ENCODE measurements around the gene BLM.

BLM gene

DNA sequence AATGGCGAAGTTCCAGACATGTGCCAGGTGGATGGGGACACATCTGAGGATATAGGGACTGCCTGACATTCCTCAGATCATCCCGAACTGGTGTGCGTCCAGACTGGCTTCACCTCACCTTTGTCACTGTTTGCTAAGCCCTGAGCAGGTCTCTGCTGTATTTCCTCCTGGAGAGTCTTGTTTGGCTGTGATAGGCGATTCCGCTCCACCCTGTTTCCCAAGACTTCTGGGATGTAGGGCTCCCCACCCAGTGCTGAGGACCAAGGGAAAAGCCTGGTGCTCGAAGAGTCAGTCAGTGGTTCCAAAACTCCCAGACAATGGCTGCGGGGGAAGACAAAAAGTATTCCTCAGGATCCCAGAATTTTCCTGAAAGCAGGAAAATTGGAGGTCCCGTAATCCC lies 140.2 kb downstream of the BLM start:
- no peak for DNase-seq

DNA sequence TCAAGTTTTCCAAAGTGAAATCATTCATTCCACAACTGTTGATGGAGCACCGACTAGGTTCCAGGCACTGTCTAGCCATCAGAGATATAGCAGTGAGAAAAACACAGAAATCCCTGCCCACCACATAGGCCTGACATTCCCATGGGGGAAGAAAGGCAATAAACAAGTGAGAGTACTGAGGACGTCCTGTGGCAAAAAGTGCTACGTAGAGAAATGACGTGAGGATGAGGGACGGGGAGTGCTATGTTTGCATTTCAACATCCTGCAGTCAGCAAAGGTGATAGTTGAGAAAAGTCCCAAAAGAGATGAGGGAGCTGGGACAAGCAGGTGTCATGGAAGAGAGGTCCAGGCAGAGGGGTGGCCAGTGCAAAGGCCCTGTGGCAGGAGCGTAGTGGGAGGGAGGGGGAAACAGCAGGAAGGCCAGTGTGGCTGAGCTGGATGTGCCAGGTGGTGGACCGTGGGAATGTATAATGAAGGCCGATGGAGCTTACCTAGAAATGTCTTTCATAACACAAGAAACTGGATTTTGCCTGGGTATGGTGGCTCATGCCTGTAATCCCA lies 140.8 kb downstream of the BLM start:
- DNase-seq = no peak

DNA sequence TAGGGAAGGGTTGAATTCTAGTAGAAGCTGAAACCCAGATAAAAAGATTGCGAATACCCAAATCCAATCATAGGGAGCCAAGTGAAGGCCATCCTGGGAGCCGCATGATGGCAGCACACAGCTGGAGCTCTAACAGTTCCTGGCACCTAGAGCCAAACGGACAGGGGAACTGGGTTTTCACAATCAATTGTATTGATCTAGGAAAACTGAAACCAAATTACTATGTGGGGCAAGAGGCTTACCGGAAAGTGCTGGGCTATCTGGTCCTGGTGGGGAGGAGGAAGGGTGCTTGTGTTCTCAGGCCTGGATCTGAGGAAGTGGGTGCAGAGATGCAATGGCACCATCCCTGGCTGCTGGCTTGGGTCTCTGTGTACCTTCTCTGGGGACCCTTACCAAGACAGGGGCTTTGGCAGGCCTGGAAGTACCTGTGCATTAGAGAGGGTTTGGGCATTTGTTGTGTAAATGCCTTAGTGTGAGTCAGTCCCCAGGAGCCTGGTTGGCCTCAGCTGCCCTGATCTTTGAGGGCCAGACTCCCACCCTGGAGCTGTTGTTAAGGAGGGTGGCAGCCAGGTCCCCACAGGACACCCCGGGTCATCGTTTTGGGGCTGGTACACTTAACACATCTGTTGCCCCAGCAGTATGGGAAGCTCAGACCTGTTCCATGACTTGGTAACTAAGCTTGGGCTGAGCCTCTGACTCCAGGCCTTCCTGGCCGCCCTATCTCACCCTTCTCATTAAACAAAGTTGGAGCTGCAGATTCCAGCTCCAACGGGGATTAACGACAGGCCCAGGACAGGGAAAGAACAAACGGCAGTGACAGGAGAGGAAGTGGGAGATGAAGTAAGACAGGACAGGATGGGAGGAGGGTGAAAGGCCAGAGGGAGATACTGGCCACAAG lies 142.3 kb downstream of the BLM start:
- DNase-seq = peak; percentile 30

DNA sequence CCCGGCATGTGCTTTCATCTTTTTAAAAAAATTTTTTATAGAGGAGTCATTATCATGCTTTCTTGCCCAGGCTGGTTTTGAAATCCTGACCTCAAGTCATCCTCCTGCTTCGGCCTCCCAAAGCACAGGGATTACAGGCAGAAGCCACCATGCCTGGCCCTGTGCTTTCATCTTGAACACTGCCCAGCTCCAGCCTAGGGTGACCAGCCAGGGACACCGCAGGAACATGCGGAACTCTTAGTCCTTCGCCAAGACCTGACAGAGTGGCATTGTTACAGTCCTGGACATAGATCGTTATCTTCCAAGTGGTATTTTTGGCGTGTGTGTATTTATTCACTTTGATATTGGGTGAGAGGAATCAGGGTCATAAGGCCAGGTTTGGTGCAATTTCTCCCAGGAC lies 143.3 kb downstream of the BLM start:
- DNase-seq = peak; percentile 43

DNA sequence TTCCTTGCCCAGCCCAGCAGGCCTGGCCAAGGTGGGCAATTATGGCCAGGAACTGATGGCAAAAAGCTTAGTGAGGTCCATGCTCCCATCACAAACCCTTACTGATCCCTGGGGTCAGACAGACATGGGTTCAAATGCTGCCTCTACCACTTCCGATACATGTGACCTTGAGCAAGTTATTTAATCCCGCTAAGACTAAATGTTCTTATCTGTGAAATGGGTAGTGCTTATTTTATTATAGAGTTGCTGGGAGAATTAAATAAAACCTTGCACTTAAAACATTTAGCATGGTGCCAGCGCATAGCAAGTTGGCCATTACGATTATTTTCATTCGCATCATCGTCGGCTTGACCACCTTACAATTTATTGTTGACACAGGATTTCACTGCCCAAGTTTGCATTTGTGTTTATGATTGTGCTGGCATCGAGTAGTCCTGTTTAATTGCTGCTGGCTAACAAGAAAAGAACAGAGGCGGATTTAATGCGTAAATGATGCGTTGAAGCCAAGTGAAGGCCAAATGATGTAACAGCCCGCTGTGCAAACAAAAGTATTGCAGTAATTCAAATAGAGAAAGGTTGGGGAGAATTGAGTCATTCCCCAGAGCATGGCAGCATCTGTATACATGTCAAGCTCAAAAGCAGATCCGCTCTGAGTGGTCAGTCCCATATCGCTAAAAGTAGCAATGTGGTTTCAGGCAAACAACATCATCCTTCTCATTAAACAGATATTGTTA lies 144.0 kb downstream of the BLM start:
- peak; percentile 95 for DNase-seq

DNA sequence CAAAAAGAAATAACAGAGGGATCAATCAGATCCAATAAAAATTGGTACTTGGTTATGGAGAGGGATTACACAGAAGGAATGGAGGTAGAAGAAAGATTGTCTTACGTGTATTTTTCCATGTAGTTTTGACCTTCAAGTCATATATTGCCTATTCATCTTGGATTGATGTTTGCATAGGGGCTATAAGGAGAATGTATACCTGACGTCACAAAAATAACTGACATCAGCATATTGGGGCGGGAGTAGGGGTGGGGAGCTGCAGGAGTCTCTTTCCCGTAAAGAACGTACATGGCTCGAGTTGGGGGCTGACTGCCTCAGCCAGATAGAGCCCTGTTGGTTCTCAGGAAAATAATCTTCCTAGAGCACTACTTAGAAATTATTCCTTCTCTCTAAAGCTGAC lies 145.3 kb downstream of the BLM start:
- no peak for DNase-seq

DNA sequence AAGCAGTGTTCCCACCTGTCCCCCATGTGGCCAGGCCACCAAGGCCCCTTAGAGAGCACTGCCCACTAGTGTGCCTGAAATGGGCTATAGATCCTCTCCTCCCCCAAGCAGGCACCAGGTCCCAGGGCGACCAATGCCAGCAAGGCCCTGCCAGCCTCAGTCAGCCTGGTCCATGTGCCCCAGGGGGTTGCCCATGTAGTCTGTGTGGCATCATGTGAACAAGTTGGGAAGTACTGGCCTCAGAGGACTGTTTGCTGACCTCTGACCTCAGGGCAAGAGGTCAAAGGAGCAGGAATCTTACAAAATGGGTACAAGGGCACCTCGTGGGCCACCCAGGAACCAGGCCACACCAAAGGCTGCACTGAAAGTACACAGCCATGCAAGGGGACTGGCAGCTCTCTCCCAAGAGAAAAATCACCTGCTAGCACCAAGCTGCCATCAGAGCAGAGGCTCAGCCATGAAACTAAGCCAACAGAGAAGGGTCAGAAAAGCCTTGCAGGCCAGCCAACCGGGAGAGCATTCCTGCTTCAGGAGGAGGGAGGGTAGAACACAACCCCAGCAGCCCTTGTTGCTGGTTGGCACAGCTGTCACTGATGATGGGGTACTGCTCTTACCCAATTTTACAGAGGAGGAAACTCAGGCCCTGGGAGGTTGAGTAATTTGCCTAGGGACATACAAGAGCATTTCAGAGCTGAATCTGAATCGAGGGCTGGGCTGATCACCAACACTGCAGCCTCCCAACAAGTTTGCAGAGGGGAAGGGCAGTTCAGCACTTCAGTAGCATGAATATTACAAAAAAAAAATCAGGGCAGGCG lies 146.0 kb downstream of the BLM start:
- DNase-seq = peak; percentile 66

DNA sequence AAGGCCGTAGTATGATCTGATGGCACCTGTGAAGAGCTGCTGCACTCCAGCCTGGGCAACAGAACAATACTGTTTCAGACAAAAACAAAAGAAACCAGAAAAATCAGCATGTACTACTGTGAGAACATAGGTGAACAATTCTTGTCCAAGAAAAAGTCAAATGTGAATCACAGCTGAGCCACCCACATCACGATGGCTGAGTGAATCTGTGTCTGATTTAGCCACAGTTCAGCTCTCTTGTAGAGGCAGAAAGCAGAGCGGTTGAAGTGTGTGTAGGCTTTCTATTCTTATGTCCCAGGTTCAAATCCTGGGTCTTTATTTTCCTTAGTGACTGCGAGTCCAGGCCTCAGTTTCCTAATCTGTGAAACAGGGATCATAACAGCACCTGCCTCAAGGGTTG lies 146.8 kb downstream of the BLM start:
- DNase-seq = peak; percentile 47

DNA sequence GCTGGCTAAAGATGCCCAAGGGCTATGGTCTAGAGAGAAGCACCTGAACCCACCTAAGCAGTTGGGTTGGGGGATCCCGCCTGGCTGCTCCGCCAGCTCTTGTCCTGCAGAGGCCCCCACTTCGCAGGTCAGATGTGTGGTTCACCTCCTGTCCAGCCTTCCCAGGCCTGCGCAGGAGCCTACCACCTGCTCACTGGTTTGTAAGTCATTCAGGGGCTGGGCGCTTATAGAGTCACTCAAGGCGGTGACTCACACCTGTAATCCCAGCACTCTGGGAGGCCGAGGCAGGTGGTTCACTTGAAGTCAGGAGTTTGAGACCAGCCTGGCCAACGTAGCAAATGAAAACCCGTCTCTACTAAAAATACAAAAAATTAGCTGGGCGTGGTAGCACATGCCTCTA lies 147.4 kb downstream of the BLM start:
- peak; percentile 83 for DNase-seq

DNA sequence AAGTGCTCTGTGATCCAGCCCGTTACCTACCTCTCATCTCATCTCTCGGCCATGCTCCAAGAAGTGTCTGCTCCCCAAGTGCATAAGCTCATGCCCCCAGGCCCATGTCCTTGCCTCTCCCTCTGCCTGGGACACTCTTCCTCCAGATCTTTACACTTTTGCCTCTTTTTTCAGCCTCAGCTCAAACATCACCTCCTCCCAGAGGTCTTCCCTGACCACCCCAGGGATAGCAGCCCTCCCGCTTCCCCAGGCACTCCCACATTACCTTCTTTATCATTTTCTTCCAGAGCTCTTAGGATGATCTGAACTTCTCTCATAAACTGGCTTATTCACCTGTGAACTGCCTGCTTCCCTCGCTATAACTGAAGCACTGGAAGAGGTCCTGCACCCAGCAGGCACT lies 148.6 kb downstream of the BLM start:
- no peak for DNase-seq
